HepG2 (cell line): ENCODE data around the gene MBOAT7.

Source experiments
- HDAC1 ChIP-seq: sonication (generic); formaldehyde crosslinking; IDR thresholded peaks from 2 replicates; pipeline ENCODE4 v1.5.1; 2020; ENCODE audit warnings: mild to moderate bottlenecking, missing genetic modification reagents
- ISX ChIP-seq: sonication (generic); formaldehyde crosslinking; conservative IDR thresholded peaks from 2 replicates; pipeline ENCODE4 v1.5.0; 2020; ENCODE audit warnings: missing genetic modification reagents
- JUNB ChIP-seq: sonication (generic); formaldehyde crosslinking; IDR thresholded peaks from 2 replicates; pipeline ENCODE4 v1.8.0; 2022; ENCODE audit warnings: missing genetic modification reagents, mild to moderate bottlenecking, borderline replicate concordance
- PRPF4 ChIP-seq: fragments of 200-400 bp; formaldehyde crosslinking; IDR thresholded peaks from 2 replicates; pipeline ENCODE4 v1.6.1; 2016; ENCODE audit warnings: low read length, low read depth; ENCODE audit not compliant: poor library complexity, severe bottlenecking
- TF ChIP-seq, protein P1 (sequence below): sonication (generic); formaldehyde crosslinking; IDR thresholded peaks from 2 replicates; pipeline ENCODE4 v1.5.0; 2020; ENCODE audit warnings: mild to moderate bottlenecking, missing genetic modification reagents, moderate library complexity

DNA sequence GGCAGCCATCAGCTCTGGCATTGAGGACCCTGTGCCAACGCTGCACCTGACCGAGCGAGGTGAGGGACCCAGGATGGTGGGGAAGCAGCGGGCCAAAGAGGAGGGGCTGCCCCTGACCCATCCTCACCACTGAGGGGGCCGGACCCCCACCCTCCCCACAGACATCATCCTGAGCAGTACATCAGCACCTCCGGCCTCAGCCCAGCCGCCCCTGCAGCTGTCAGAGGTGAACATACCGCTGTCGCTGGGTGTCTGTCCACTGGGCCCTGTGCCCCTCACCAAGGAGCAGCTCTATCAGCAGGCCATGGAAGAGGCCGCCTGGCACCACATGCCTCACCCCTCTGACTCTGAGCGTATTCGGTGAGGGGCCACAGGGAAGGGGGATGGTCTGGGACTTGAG lies 37.1 kb downstream of the MBOAT7 start:
- TF ChIP-seq HDAC1 (no peak), JUNB (CRISPR knock-in tag) (no peak), PRPF4 (no peak), ISX (CRISPR knock-in tag) (no peak)
- TF ChIP-seq, protein P1, sequence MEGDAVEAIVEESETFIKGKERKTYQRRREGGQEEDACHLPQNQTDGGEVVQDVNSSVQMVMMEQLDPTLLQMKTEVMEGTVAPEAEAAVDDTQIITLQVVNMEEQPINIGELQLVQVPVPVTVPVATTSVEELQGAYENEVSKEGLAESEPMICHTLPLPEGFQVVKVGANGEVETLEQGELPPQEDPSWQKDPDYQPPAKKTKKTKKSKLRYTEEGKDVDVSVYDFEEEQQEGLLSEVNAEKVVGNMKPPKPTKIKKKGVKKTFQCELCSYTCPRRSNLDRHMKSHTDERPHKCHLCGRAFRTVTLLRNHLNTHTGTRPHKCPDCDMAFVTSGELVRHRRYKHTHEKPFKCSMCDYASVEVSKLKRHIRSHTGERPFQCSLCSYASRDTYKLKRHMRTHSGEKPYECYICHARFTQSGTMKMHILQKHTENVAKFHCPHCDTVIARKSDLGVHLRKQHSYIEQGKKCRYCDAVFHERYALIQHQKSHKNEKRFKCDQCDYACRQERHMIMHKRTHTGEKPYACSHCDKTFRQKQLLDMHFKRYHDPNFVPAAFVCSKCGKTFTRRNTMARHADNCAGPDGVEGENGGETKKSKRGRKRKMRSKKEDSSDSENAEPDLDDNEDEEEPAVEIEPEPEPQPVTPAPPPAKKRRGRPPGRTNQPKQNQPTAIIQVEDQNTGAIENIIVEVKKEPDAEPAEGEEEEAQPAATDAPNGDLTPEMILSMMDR (CRISPR knock-in tag): no peak
